Mesendoderm (in vitro differentiated cells): ENCODE measurements around the gene ALPP.
"Not testable (repeated sequence)": the region's sequence is repeated elsewhere in the genome, so short reads cannot be mapped to it uniquely, and the experiment has no call there.

Experiments
- DNase-seq: peaks from one replicate; pipeline ENCODE4 v3.0.0; 2013
- H2AK5ac ChIP-seq: 2 replicates; pipeline ENCODE4 v1.6.1; 2013; ENCODE audit warnings: low read length, inconsistent platforms
- H2BK120ac ChIP-seq: 2 replicates; pipeline ENCODE4 v1.6.1; 2013; ENCODE audit warnings: low read depth, mild to moderate bottlenecking, low read length, moderate library complexity, mixed read lengths
- H2BK15ac ChIP-seq: replicated peaks from 2 replicates; pipeline ENCODE4 v1.6.1; 2013; ENCODE audit warnings: low read depth, mild to moderate bottlenecking, moderate library complexity
- H2BK5ac ChIP-seq: 2 replicates; pipeline ENCODE4 v1.6.1; 2013; ENCODE audit warnings: low read length, inconsistent platforms
- H3K18ac ChIP-seq: 2 replicates; pipeline ENCODE4 v1.6.1; 2013; ENCODE audit warnings: mild to moderate bottlenecking, low read length, mixed read lengths
- H3K23ac ChIP-seq: one replicate; pipeline ENCODE4 v1.6.1; 2013; ENCODE audit warnings: low read length
- H3K27ac ChIP-seq: 2 replicates; pipeline ENCODE4 v1.5.1; 2013; ENCODE audit warnings: low read depth, mild to moderate bottlenecking, inconsistent platforms, low read length, moderate library complexity
- H3K27me3 ChIP-seq: 2 replicates; pipeline ENCODE4 v1.6.1; 2013; ENCODE audit warnings: low read length, control low read depth, mild to moderate bottlenecking, inconsistent platforms; ENCODE audit not compliant: insufficient read depth, poor library complexity
- H3K36me3 ChIP-seq: 2 replicates; pipeline ENCODE4 v1.6.1; 2013; ENCODE audit warnings: low read length, inconsistent platforms; ENCODE audit not compliant: control insufficient read depth, insufficient read depth
- H3K4ac ChIP-seq: one replicate; pipeline ENCODE4 v1.6.1; 2013; ENCODE audit warnings: low read depth, mild to moderate bottlenecking, low read length, moderate library complexity
- H3K4me1 ChIP-seq: 2 replicates; pipeline ENCODE4 v1.6.1; 2013; ENCODE audit warnings: low read depth, low read length, inconsistent platforms; ENCODE audit not compliant: control insufficient read depth
- H3K4me2 ChIP-seq: 2 replicates; pipeline ENCODE4 v1.6.1; 2013; ENCODE audit warnings: low read length
- H3K4me3 ChIP-seq: 2 replicates; pipeline ENCODE4 v1.5.1; 2013; ENCODE audit warnings: mild to moderate bottlenecking, low read length
- H3K56ac ChIP-seq: one replicate; pipeline ENCODE4 v1.6.1; 2013; ENCODE audit warnings: low read length
- H3K79me1 ChIP-seq: 2 replicates; pipeline ENCODE4 v1.6.1; 2013; ENCODE audit warnings: low read length, inconsistent platforms
- H3K79me2 ChIP-seq: 2 replicates; pipeline ENCODE4 v1.6.1; 2013; ENCODE audit warnings: mild to moderate bottlenecking, low read length; ENCODE audit not compliant: control insufficient read depth, insufficient read depth
- H3K9ac ChIP-seq: 2 replicates; pipeline ENCODE4 v1.6.1; 2013; ENCODE audit warnings: low read length, inconsistent platforms
- H4K5ac ChIP-seq: one replicate; pipeline ENCODE4 v1.6.1; 2013; ENCODE audit warnings: low read length
- H4K8ac ChIP-seq: one replicate; pipeline ENCODE4 v1.6.1; 2013; ENCODE audit warnings: low read depth, mild to moderate bottlenecking, control low read depth, low read length, moderate library complexity
- WGBS: extraction: QIAGEN DNeasy Blood & Tissue Kit; methylation state at CpG from one replicate; pipeline ENCODE4 v1.1.7; 2013; ENCODE audit warnings: low lambda C conversion rate, missing lambda C conversion rate; ENCODE audit not compliant: insufficient coverage; ENCODE audit errors: extremely low coverage; 5-methylcytosine and 5-hydroxymethylcytosine counted together

Gene ALPP

DNA sequence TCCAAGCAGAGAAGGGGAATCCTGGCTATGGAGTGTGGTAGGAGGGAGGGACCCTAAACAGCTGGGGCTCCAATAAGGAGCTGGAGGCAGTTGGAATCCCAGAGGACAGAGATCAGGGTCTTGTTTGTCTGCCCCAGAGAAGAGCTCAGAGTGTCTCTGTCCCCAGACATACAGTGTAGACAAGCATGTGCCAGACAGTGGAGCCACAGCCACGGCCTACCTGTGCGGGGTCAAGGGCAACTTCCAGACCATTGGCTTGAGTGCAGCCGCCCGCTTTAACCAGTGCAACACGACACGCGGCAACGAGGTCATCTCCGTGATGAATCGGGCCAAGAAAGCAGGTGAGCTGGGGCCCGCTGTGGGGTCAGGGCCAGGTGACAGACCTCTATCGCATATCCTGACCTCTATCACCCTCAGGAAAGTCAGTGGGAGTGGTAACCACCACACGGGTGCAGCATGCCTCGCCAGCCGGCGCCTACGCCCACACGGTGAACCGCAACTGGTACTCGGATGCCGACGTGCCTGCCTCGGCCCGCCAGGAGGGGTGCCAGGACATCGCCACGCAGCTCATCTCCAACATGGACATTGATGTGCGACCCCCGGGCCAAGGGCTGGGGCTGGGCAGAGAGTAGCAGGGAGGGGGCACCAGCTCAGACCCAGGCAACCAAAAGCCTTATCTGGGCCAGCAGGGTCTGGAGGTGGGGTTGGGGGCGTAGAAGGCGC is 29.0 kb downstream of the ALPP start:
- not testable (repeated sequence) for H3K36me3 ChIP-seq, H3K4me2 ChIP-seq, H3K4me1 ChIP-seq, H2AK5ac ChIP-seq, H2BK15ac ChIP-seq, H4K8ac ChIP-seq, H2BK5ac ChIP-seq, H3K27me3 ChIP-seq, DNase-seq, H3K79me2 ChIP-seq, H4K5ac ChIP-seq, H3K23ac ChIP-seq, H3K4me3 ChIP-seq, H2BK120ac ChIP-seq, H3K4ac ChIP-seq, H3K79me1 ChIP-seq, H3K56ac ChIP-seq, H3K18ac ChIP-seq, H3K27ac ChIP-seq, H3K9ac ChIP-seq
- WGBS = no CpG with 5 or more reads among the region's 30 CpGs

GRCh38 chr2:232408269-232408668 is 29.7 kb downstream of the ALPP start:
- H3K79me2 ChIP-seq, H3K36me3 ChIP-seq, H2BK120ac ChIP-seq, H3K23ac ChIP-seq, H4K5ac ChIP-seq, H3K27ac ChIP-seq, H3K18ac ChIP-seq, H3K4me1 ChIP-seq, H3K4me2 ChIP-seq, DNase-seq, H3K27me3 ChIP-seq, H3K9ac ChIP-seq, H3K56ac ChIP-seq, H2BK15ac ChIP-seq, H3K4ac ChIP-seq, H4K8ac ChIP-seq, H3K79me1 ChIP-seq, H2AK5ac ChIP-seq, H3K4me3 ChIP-seq, H2BK5ac ChIP-seq: not testable (repeated sequence)
- WGBS = no CpG with 5 or more reads among the region's 10 CpGs

DNA sequence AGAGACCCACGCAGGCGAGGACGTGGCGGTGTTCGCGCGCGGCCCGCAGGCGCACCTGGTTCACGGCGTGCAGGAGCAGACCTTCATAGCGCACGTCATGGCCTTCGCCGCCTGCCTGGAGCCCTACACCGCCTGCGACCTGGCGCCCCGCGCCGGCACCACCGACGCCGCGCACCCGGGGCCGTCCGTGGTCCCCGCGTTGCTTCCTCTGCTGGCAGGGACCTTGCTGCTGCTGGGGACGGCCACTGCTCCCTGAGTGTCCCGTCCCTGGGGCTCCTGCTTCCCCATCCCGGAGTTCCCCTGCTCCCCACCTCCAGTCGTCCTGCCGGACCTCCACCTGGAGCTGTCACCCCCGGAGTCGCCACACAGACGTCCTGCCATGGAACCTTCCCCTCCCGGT is 31.1 kb downstream of the ALPP start:
- H3K23ac ChIP-seq, H2BK120ac ChIP-seq, H3K9ac ChIP-seq, H3K56ac ChIP-seq, H3K4ac ChIP-seq, H3K4me3 ChIP-seq, H3K27me3 ChIP-seq, H3K36me3 ChIP-seq, H4K5ac ChIP-seq, H2AK5ac ChIP-seq, H3K27ac ChIP-seq, H3K4me1 ChIP-seq, H2BK5ac ChIP-seq, H3K79me2 ChIP-seq, H2BK15ac ChIP-seq, H3K79me1 ChIP-seq, H4K8ac ChIP-seq, DNase-seq, H3K4me2 ChIP-seq, H3K18ac ChIP-seq: not testable (repeated sequence)
- WGBS = no CpG with 5 or more reads among the region's 40 CpGs

DNA sequence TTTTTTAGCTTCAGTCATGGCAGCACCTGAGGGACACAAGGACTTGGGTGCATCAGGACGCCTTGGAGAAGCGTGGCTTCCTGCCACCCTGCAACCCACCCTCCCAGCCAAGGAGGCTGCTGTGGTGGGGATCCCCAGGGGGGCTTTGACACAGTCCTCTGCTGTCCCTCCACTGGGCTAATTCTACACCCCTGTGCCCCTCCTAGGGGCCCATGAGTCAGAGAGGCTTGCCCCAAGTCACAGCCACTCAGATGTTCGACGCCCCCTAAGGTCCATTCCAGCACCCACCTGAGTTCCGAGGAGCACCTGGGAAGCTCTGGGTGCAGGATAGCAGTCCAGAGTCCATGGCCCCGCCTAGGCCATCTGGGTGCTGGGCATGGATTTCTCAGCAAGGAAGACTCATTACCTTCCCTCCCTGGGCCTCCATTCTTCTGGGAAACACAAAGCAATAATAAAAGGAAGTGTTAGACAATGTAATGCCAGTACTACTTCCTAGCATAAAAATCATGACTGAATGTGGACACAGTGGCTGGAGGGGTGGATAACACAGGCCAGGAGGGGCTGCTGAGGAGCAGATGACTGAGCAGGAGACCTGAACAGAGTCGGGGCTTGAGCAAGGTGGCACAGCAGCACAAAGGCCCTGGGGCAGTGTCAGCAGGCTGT is 31.8 kb downstream of the ALPP start:
- Histone ChIP-seq H2BK120ac (no peak overlapping the region), H3K56ac (no peak overlapping the region), H3K18ac (no peak overlapping the region), H4K5ac (no peak overlapping the region), H3K27me3 (peaks cover 1% of the 10 kb centered on the region), H3K36me3 (no peaks in the 10 kb centered on the region), H3K4me2 (no peak overlapping the region), H2AK5ac (no peak overlapping the region), H3K4ac (no peak overlapping the region), H4K8ac (no peak overlapping the region), H2BK15ac (no peak overlapping the region), H3K23ac (no peak overlapping the region), H2BK5ac (no peak overlapping the region), H3K79me1 (no peaks in the 10 kb centered on the region), H3K9ac (no peak overlapping the region), H3K27ac (no peak overlapping the region), H3K4me3 (no peak overlapping the region), H3K4me1 (no peaks in the 10 kb centered on the region), H3K79me2 (no peaks in the 10 kb centered on the region)
- no CpG with 5 or more reads among the region's 7 CpGs for WGBS
- DNase-seq = no peak

DNA sequence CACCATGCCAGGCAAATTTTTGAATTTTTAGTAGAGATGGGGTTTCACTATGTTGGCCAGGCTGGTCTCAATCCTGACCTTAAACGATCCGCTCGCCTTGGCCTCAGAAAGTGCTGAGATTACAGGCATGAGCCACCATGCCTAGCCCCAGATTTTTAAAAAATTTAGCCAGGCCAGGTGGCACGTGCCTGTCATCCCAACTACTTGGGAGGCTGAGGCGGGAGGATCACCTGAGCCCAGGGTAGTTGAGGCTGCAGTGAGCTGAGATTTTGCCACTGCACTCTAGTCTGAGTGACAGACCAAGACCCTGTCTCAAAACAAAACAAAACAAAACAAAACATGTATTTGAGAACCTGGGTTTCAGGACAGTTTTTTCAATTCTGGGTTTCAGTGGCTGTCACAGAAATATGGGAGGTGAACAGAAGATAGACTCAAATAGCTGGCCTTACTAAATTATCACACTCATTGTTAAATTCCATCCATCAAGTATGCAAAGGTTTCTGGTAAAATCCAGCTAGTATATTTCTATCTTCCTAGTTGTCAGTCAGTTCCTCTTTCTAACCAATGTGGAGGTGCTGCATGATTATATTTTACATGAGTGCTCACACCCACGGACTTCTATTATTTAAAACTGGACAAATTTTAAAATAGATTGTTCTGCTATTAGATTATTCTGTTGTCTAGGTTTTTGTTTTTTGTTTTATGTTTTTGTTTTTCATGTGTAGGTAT is 33.5 kb downstream of the ALPP start:
- Histone ChIP-seq H2AK5ac (no peak overlapping the region), H3K79me1 (no peaks in the 10 kb centered on the region), H3K27ac (no peak overlapping the region), H3K79me2 (no peaks in the 10 kb centered on the region), H3K4me1 (no peaks in the 10 kb centered on the region), H4K8ac (no peak overlapping the region), H3K4me2 (no peak overlapping the region), H2BK120ac (no peak overlapping the region), H3K36me3 (no peaks in the 10 kb centered on the region), H3K18ac (no peak overlapping the region), H3K4me3 (no peak overlapping the region), H3K56ac (no peak overlapping the region), H2BK15ac (no peak overlapping the region), H3K23ac (no peak overlapping the region), H4K5ac (no peak overlapping the region), H3K27me3 (peaks cover 1% of the 10 kb centered on the region), H2BK5ac (no peak overlapping the region), H3K9ac (no peak overlapping the region), H3K4ac (no peak overlapping the region)
- WGBS = no CpG with 5 or more reads among the region's 6 CpGs
- no peak for DNase-seq
